ENCODE data around the gene PLAGL2. TPM values are rescaled to one million over a fixed set of nuclear protein-coding genes. Genes with fewer than 3 reads are reported as not detected.

Gene PLAGL2
- total RNA-seq, 1 experiment from 2014 or later: 30.5 TPM

DNA sequence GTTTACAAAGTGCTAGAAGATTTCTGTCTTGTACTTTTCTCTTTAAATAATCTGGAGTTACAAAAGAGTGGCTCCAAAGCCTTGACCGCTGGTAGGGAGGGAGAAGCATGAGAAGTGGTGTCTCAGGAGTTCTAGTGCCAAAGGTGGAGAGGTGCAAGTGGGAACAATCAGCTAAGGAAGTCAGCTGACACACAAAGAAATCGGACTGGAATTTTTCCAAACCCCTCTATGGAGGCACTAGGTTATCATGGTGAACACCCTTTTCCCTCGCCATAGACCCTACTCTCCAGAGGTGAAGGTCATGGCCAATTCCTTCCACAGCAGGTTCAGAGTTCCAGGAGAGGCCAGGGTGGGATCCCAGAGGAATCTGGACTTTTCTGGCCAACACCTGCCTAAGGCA is 14.8 kb downstream of the PLAGL2 start:
- Mint-ChIP-seq H3K27ac (ENCODE audit: unreplicated experiment) (no peak overlapping the region), H3K4me1 (ENCODE audit: low read depth, unreplicated experiment) (no peaks in the 10 kb centered on the region), H3K4me3 (ENCODE audit: low read depth, unreplicated experiment) (no peak overlapping the region), H3K27me3 (ENCODE audit: unreplicated experiment) (no peaks in the 10 kb centered on the region), H3K36me3 (ENCODE audit: insufficient read depth, unreplicated experiment) (peaks cover 29% of the 10 kb centered on the region), H3K9me3 (ENCODE audit: low read depth, unreplicated experiment) (no peaks in the 10 kb centered on the region)
- TF ChIP-seq, protein P1, sequence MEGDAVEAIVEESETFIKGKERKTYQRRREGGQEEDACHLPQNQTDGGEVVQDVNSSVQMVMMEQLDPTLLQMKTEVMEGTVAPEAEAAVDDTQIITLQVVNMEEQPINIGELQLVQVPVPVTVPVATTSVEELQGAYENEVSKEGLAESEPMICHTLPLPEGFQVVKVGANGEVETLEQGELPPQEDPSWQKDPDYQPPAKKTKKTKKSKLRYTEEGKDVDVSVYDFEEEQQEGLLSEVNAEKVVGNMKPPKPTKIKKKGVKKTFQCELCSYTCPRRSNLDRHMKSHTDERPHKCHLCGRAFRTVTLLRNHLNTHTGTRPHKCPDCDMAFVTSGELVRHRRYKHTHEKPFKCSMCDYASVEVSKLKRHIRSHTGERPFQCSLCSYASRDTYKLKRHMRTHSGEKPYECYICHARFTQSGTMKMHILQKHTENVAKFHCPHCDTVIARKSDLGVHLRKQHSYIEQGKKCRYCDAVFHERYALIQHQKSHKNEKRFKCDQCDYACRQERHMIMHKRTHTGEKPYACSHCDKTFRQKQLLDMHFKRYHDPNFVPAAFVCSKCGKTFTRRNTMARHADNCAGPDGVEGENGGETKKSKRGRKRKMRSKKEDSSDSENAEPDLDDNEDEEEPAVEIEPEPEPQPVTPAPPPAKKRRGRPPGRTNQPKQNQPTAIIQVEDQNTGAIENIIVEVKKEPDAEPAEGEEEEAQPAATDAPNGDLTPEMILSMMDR (IDR thresholded peaks at IDR 0.05; ENCODE audit: unreplicated experiment): no peak
- TSS peak; percentile 7 for BruUV-seq (replicated peaks)
- intact Hi-C loops (cut with micrococcal nuclease; ENCODE audit: unreplicated experiment): no loop called here
- DNase-seq: no peak
- CTCF ChIA-PET: interaction anchor here (0.9 to 1.2 kb wide), 2 partner anchors 14 to 35 kb away, joined by 3 read pairs; partner anchors contain the start of gene PLAGL2

DNA sequence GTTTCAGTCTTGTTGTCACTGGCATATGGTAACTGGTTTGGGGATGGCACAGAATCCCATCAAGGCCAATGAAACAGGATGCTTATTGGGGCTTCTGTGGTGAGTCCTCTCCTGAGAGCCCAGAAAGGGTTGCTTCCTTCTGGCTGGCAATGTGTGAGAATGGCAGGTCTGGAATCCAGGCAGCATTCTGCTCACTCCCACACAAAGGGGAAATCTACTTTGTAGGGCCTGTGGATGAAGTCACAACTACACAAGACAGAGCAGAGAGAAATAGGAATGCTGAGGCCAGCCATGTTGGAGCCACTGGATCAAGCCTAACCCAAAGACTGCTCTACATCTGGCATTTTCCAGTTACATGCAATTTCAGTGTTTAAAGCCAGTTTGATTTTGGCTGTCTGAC is 15.7 kb downstream of the PLAGL2 start:
- no peaks in the 10 kb centered on the region for H3K9me3 Mint-ChIP-seq (ENCODE audit: low read depth, unreplicated experiment)
- intact Hi-C loops (cut with micrococcal nuclease; ENCODE audit: unreplicated experiment): no loop called here
- H3K27ac Mint-ChIP-seq (ENCODE audit: unreplicated experiment): no peak overlapping the region
- H3K4me3 Mint-ChIP-seq (ENCODE audit: low read depth, unreplicated experiment): no peak overlapping the region
- H3K27me3 Mint-ChIP-seq (ENCODE audit: unreplicated experiment): no peaks in the 10 kb centered on the region
- H3K36me3 Mint-ChIP-seq (ENCODE audit: insufficient read depth, unreplicated experiment): peaks cover 21% of the 10 kb centered on the region
- H3K4me1 Mint-ChIP-seq (ENCODE audit: low read depth, unreplicated experiment): no peaks in the 10 kb centered on the region
- CTCF ChIA-PET: no interaction called here
- TF ChIP-seq, protein P1 (IDR thresholded peaks at IDR 0.05; ENCODE audit: unreplicated experiment): no peak
- BruUV-seq (replicated peaks): no TSS peak
- no peak for DNase-seq

DNA sequence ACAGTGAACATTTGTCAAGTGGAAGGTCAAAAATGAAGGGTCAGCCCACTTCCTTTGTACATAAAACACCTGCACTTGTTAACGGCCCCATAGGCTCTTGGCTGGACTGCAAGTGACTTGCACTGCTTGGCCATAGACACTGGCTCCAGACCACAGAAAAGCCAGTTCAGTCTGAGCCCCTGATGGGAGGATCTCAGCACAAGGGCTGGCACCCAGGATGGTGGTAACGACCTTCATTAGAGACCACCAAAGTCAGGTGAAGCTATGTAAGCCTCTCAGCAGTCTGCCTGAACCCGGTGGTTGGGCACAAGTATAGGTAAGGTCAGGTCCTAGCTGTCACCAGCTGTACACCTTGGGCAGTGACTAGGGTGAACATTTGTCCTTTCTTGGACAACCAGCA is 16.1 kb downstream of the PLAGL2 start:
- Mint-ChIP-seq H3K27ac (ENCODE audit: unreplicated experiment) (no peak overlapping the region), H3K4me1 (ENCODE audit: low read depth, unreplicated experiment) (no peaks in the 10 kb centered on the region), H3K9me3 (ENCODE audit: low read depth, unreplicated experiment) (no peaks in the 10 kb centered on the region), H3K27me3 (ENCODE audit: unreplicated experiment) (no peaks in the 10 kb centered on the region), H3K36me3 (ENCODE audit: insufficient read depth, unreplicated experiment) (peaks cover 16% of the 10 kb centered on the region), H3K4me3 (ENCODE audit: low read depth, unreplicated experiment) (no peak overlapping the region)
- DNase-seq: no peak
- intact Hi-C loops (cut with micrococcal nuclease; ENCODE audit: unreplicated experiment): no loop called here
- CTCF ChIA-PET: no interaction called here
- no TSS peak for BruUV-seq (replicated peaks)
- TF ChIP-seq, protein P1 (IDR thresholded peaks at IDR 0.05; ENCODE audit: unreplicated experiment): no peak

DNA sequence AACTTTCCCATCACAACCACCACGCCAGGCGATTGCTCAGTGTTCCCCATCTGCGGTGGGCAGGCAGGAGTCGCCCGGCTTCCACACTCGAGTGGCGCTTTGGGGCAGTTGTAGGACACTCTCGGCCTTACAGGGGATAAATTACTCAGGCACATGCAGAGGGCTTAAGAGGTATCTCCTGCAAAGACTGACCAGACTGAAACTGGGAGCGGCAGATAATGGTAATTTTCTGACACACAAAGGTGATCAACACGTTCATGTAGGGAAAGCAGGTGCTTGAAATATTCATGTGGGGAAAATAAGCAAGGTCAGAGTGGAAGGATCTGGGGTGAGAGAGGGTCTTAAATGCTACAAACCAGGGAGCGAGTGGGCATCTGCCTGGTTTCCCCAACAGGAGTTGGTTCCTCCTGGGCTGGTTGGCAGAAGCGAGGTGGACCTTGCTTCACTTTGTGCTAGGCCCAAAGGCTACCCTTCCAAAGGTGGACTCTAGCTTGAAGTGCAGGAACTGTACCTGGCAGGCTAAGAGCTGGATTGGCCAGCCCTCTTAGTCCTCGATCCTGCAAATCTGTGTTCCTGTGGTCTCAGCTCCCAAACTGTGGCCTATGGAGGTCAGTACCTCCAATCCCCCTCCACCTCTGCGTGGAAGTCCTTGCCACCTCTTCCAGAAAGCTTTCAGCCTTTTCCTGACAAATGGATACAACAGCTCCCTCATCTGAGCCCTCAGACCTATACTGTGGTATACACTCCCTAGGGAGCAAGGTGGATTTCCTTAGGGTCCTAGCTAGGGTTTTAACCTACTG is 16.7 kb downstream of the PLAGL2 start:
- DNase-seq: no peak
- no peaks in the 10 kb centered on the region for H3K9me3 Mint-ChIP-seq (ENCODE audit: low read depth, unreplicated experiment)
- intact Hi-C loops (cut with micrococcal nuclease; ENCODE audit: unreplicated experiment): no loop called here
- no TSS peak for BruUV-seq (replicated peaks)
- H3K4me1 Mint-ChIP-seq (ENCODE audit: low read depth, unreplicated experiment): no peaks in the 10 kb centered on the region
- H3K4me3 Mint-ChIP-seq (ENCODE audit: low read depth, unreplicated experiment): peak overlapping the region; percentile 55
- CTCF ChIA-PET: interaction anchor here (0.6 kb wide), 1 partner anchor 208 kb away, joined by 4 read pairs; no protein-coding TSS in a partner anchor
- H3K27me3 Mint-ChIP-seq (ENCODE audit: unreplicated experiment): peaks cover under 1% of the 10 kb centered on the region
- peaks cover 10% of the 10 kb centered on the region for H3K36me3 Mint-ChIP-seq (ENCODE audit: insufficient read depth, unreplicated experiment)
- TF ChIP-seq, protein P1 (IDR thresholded peaks at IDR 0.05; ENCODE audit: unreplicated experiment): no peak
- no peak overlapping the region for H3K27ac Mint-ChIP-seq (ENCODE audit: unreplicated experiment)
